Cardiac fibroblast (primary cell): ENCODE results near the gene ZG16.

ENCODE experiments used
- DNase-seq, 2 donors: peaks; one replicate each; pipeline versions ENCODE4 v3.0.0 to v3.0.0-alpha.2; 2010; ENCODE audit warnings: low read depth in 2 of 2
- H3K4me3 ChIP-seq, 2 donors: replicated peaks in 1 of 2; 1 replicate in 1 of 2; 2 replicates in 1 of 2; pipeline ENCODE4 v1.5.1; 2011; ENCODE audit warnings: low read depth in 2 of 2, low read length in 2 of 2, mild to moderate bottlenecking in 2 of 2, moderate library complexity in 1 of 2
- CTCF ChIP-seq: IDR thresholded peaks from one replicate; pipeline ENCODE4 v1.5.1; 2011; ENCODE audit warnings: low read depth, mild to moderate bottlenecking, low read length, inconsistent platforms

ZG16 gene

GRCh38 chr16:29816694-29817441, 38.8 kb downstream of the ZG16 start:
- TF ChIP-seq CTCF, result peak; percentile 31
- DNase-seq, result peak; percentile 63 to 67

GRCh38 chr16:29818082-29818481, 40.0 kb downstream of the ZG16 start:
- H3K4me3 ChIP-seq, result no peak overlapping the region
- DNase-seq, result no peak
- TF ChIP-seq CTCF, result no peak

More at GRCh38 chr16:29816694-29817441, 38.8 kb downstream of the ZG16 start:
- H3K4me3 ChIP-seq, result peak overlapping the region; percentile 68 to 82

- no peak for DNase-seq
- peak overlapping the region in 1 of 2 donors; percentile 8 for H3K4me3 ChIP-seq
- no peak for TF ChIP-seq CTCF
These were observed 41.5 kb downstream of the ZG16 start for GRCh38 chr16:29819506-29819905.

GRCh38 chr16:29820271-29820701, 42.2 kb downstream of the ZG16 start, which contains the start of gene MVP:
Gene MVP, plus strand, starts transcription at chr16:29820462. Its CDS starts 10,088 bp downstream, at chr16:29830550.
- peak within 1 kb of the TSS; percentile 75 to 80 for H3K4me3 ChIP-seq
- peak; percentile 63 to 75 for DNase-seq
- no peak for TF ChIP-seq CTCF

GRCh38 chr16:29820730-29821642, 42.9 kb downstream of the ZG16 start:
- peak overlapping the region; percentile 75 to 80 for H3K4me3 ChIP-seq
- no peak for TF ChIP-seq CTCF
- DNase-seq, result peak in 1 of 2 donors; percentile 45

GRCh38 chr16:29821643-29822115, 43.6 kb downstream of the ZG16 start:
- peak overlapping the region; percentile 75 to 80 for H3K4me3 ChIP-seq
- DNase-seq, result peak; percentile 78 to 79
- no peak for TF ChIP-seq CTCF
